Stimulated activated naive B cell treated with anti-CD40 and anti-IgM and Interleukin-4, amounts not matched to agents 10 μg/mL and 1 μg/mL and 100 μg/mL, for 72 hours (primary cell): ENCODE data around the gene AHI1.

Experiments
- ATAC-seq, 2 donors: fragments of 150-1000 bp; cut with Tn5 transposase; replicated peaks; 2 replicates each; pipeline ENCODE4 v1.10.0; 2021; ENCODE audit warnings: moderate library complexity in 1 of 2
- DNase-seq: peaks from one replicate; pipeline ENCODE4 v3.0.0; 2021
- H3K27ac Mint-ChIP-seq: one replicate; pipeline ENCODE4 v1.8.0; 2022; ENCODE audit warnings: mild to moderate bottlenecking, mixed read lengths
- H3K27me3 Mint-ChIP-seq, 2 donors: one replicate each; pipeline ENCODE4 v1.8.0; 2022; ENCODE audit warnings: mixed read lengths in 2 of 2
- H3K36me3 Mint-ChIP-seq, 2 donors: one replicate each; pipeline ENCODE4 v1.8.0; 2022; ENCODE audit warnings: mixed read lengths in 2 of 2, mild to moderate bottlenecking in 1 of 2
- H3K4me1 Mint-ChIP-seq, 2 donors: one replicate each; pipeline ENCODE4 v1.8.0; 2022; ENCODE audit warnings: mixed read lengths in 2 of 2, mild to moderate bottlenecking in 1 of 2
- H3K4me3 Mint-ChIP-seq, 2 donors: one replicate each; pipeline ENCODE4 v1.8.0; 2022; ENCODE audit warnings: mild to moderate bottlenecking in 2 of 2, mixed read lengths in 2 of 2, moderate library complexity in 1 of 2
- H3K9me3 Mint-ChIP-seq, 2 donors: one replicate each; pipeline ENCODE4 v1.8.0; 2022; ENCODE audit warnings: mixed read lengths in 2 of 2, mild to moderate bottlenecking in 1 of 2

The AHI1 gene

DNA sequence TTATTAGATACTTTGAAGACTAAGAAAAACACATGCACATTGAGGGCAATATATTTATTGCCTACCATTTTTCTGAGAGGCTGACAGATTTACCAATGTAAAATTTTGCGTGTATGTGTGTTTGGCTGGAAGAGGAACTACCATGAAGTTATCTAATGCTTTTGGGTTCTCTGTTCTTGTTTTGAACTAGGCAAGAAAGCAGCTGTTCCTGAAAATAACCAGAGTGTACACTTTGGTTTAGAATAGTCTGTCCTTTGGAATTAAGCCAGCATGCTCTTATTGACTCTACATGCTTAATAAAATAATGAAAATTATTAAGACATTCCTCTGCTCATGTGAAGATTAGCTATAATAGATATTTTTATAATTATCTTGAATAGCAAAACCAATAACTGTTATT is 187.2 kb downstream of the AHI1 start:
- H3K9me3 Mint-ChIP-seq, result no peaks in the 10 kb centered on the region
- H3K4me3 Mint-ChIP-seq, result no peak overlapping the region
- no peak overlapping the region for H3K27ac Mint-ChIP-seq
- H3K27me3 Mint-ChIP-seq, result no peaks in the 10 kb centered on the region
- ATAC-seq, result peak in 1 of 2 donors; percentile 39
- peaks cover 18 to 24% of the 10 kb centered on the region in 2 donors for H3K36me3 Mint-ChIP-seq
- DNase-seq, result no peak
- H3K4me1 Mint-ChIP-seq, result peaks cover 6 to 24% of the 10 kb centered on the region in 2 donors

DNA sequence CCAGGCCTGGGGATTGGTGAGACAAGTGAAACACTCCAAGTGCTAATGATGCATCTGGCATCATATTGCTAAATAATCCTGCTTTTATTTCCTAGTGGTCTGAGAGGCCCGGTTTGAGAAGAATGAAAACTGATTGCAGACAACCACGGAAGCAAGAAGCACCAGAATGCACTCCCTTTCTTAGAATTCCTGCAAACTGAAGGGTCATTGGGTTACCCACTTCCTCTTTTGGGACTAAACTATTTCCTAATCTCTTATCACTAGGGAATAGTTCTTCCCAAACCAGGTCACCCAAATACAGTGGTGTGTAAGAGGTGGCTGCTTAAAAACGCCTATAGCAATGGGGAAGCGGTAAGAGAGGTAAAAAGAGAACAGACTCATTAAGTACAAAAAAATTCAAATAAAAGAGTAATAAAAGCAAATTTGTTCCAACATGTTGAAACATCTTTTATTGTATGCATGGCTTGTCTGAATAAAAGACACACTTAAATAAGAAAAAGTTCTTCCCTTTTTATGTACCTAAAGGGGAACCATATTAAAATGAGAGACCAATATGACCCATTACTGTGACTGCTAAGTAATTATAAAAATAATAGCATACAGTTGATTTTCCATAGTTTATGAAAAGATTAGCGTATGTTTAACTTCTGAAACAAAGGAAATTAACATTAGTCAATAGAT is 190.7 kb downstream of the AHI1 start:
- peaks cover 0 to 13% of the 10 kb centered on the region in 2 donors for H3K4me1 Mint-ChIP-seq
- H3K36me3 Mint-ChIP-seq, result peaks cover 20 to 23% of the 10 kb centered on the region in 2 donors
- DNase-seq (no peak), ATAC-seq (peak; percentile 34 to 63)
- H3K27me3 Mint-ChIP-seq, result no peaks in the 10 kb centered on the region
- H3K4me3 Mint-ChIP-seq, result no peak overlapping the region
- H3K9me3 Mint-ChIP-seq, result no peaks in the 10 kb centered on the region
- no peak overlapping the region for H3K27ac Mint-ChIP-seq

DNA sequence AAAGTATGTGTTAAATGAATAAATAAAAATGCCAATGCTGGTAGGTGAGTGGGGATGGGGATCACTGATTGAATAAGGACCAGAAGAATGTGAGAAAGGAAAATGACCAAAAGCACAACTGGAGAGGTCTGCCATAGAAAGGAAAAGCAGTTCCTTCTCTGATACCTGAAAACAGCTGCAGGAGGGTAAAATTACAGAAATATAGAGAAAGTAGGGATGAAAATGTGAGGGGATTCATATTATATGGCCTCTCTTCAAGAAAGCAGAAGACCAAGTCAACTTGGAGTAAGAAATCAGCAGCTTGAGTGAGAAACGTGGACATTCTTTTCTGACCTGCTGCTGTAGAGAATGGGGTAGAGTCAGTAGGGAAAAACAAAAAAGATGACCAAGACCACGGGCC is 191.4 kb downstream of the AHI1 start:
- peaks cover 0 to 13% of the 10 kb centered on the region in 2 donors for H3K4me1 Mint-ChIP-seq
- no peak for ATAC-seq
- DNase-seq, result no peak
- no peak overlapping the region for H3K27ac Mint-ChIP-seq
- H3K27me3 Mint-ChIP-seq, result no peaks in the 10 kb centered on the region
- peaks cover 20 to 27% of the 10 kb centered on the region in 2 donors for H3K36me3 Mint-ChIP-seq
- no peaks in the 10 kb centered on the region for H3K9me3 Mint-ChIP-seq
- no peak overlapping the region for H3K4me3 Mint-ChIP-seq

DNA sequence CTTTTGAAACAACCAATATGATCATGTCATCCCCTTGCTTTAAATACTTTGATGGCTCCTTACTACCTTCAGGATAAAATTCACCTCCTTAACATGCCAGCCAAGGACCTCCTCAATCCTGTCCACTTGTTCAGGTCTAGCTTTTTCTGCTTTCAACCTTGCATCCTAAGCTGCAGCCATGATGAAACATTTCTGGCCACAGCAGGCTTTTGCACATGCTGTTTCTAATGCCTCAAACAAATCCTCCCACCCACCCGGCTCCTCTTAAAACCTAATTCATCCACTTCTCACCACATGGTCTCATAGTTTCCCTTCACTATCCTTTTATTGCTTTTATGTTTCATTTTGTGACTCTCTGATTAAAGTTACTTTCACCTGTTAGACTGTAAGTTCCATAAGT is 191.9 kb downstream of the AHI1 start:
- DNase-seq (no peak), ATAC-seq (no peak)
- no peak overlapping the region for H3K4me3 Mint-ChIP-seq
- H3K27ac Mint-ChIP-seq, result no peak overlapping the region
- H3K36me3 Mint-ChIP-seq, result peaks cover 20 to 27% of the 10 kb centered on the region in 2 donors
- no peaks in the 10 kb centered on the region for H3K9me3 Mint-ChIP-seq
- H3K4me1 Mint-ChIP-seq, result peaks cover 0 to 13% of the 10 kb centered on the region in 2 donors
- H3K27me3 Mint-ChIP-seq, result no peaks in the 10 kb centered on the region

DNA sequence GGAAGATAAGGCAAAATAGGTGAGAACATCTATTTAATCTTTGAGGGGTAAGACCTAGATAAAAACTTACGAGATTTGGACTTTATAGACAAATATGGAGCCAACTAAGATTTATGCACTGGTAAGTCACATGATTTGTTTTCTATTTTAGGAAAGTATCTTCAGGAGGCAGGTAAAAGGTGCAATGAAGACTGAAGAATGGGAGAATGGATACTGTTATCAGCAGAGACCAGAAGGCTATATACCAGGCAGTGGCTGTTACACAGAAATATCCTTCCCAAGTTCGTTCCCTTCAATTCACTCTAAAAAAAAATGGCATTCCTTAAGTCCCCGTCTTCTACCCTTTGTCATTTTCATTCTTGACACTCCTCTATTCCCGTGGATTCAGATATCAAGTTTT is 192.7 kb downstream of the AHI1 start:
- peaks cover 20 to 27% of the 10 kb centered on the region in 2 donors for H3K36me3 Mint-ChIP-seq
- DNase-seq, result no peak
- no peak overlapping the region for H3K4me3 Mint-ChIP-seq
- ATAC-seq, result no peak
- peaks cover 0 to 13% of the 10 kb centered on the region in 2 donors for H3K4me1 Mint-ChIP-seq
- no peaks in the 10 kb centered on the region for H3K9me3 Mint-ChIP-seq
- no peak overlapping the region for H3K27ac Mint-ChIP-seq
- H3K27me3 Mint-ChIP-seq, result no peaks in the 10 kb centered on the region

DNA sequence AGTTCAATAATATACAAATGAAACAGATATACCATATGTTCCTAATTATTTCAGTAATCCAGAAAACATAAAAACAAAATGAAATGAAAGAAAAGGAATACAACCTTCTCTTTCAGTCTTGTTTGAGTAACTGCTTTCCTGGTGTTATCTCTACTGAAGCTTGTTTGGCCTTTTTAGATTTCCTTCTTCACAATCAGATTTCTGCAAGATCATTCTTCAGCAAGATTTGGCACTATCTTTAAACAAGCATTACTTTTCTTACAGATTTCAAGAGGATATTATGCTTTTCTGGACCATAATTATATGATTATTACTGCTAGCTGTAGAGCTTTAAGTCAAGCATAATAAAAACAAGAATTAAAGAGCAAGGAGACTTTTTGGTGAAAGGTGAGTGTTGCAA is 196.2 kb downstream of the AHI1 start:
- Mint-ChIP-seq H3K27ac (no peak overlapping the region), H3K4me3 (no peak overlapping the region), H3K27me3 (no peaks in the 10 kb centered on the region), H3K4me1 (peaks cover 5 to 14% of the 10 kb centered on the region in 2 donors), H3K9me3 (no peaks in the 10 kb centered on the region), H3K36me3 (peaks cover 18 to 34% of the 10 kb centered on the region in 2 donors)
- ATAC-seq, result no peak
- DNase-seq, result no peak

DNA sequence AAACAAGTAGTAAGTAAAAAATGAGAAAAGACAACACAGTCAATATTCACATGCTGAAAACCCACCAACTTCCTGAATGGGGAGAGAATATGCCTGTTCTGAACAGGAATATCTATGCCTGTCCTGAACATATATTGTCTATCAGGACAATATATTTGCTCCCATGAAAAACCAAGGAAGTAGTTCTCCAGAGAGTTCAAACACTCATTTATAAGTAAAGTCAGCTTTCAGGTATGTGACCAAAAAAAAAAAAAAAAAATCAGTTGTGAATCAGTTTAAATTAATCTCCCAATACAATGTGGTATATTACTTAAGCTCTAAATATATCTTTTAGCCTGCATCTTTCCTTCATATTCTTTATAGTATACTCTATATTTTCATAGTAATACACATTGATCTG is 197.0 kb downstream of the AHI1 start:
- peaks cover 5 to 8% of the 10 kb centered on the region in 2 donors for H3K4me1 Mint-ChIP-seq
- no peak overlapping the region for H3K27ac Mint-ChIP-seq
- H3K36me3 Mint-ChIP-seq, result peaks cover 14 to 33% of the 10 kb centered on the region in 2 donors
- H3K9me3 Mint-ChIP-seq, result peaks cover 0 to 1% of the 10 kb centered on the region in 2 donors
- H3K27me3 Mint-ChIP-seq, result no peaks in the 10 kb centered on the region
- no peak overlapping the region for H3K4me3 Mint-ChIP-seq
- DNase-seq, result no peak
- ATAC-seq, result no peak

DNA sequence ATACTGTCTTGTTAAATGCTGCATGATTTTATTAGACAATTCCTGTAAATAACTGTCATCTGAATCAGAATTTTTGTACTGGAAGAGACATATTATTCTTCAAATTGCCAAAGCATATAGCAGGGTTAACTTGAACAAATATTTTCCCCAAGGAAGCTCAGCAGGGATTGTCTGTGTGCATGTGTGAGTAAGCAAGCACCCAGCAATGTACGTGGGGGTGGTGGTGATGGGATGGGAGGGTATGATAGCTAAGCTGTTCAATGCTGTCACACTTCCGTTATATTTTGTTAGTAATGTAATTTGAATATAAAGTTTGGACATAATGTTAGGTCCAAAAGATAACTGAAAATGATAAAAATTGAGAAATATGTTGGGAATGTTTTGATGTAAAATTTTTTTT is 198.3 kb downstream of the AHI1 start:
- Mint-ChIP-seq H3K4me3 (no peak overlapping the region), H3K27me3 (no peaks in the 10 kb centered on the region), H3K4me1 (peaks cover 5 to 8% of the 10 kb centered on the region in 2 donors), H3K27ac (no peak overlapping the region), H3K36me3 (peaks cover 17 to 36% of the 10 kb centered on the region in 2 donors), H3K9me3 (peaks cover 3 to 4% of the 10 kb centered on the region in 2 donors)
- DNase-seq (no peak), ATAC-seq (no peak)

DNA sequence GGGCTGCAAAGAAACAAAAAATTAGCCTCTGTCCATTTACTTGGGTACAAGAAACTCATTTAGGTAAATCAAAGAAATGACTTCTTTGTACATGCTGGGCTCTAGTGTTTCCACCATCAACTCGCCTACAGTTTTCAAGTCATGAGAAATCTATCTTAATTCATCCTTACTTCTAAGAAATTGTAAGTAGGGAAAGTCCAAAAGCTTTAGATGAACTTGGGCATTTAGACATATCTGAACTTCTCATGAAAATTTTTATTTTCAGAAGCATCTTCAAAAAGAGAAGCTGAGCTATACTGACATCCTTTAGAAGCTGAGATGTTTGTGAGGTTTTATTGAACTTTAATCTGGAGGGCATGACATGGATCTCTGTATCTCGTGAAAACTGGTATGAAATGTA is 199.1 kb downstream of the AHI1 start:
- Mint-ChIP-seq H3K27ac (no peak overlapping the region), H3K27me3 (no peaks in the 10 kb centered on the region), H3K36me3 (peaks cover 17 to 38% of the 10 kb centered on the region in 2 donors), H3K4me1 (peaks cover 5 to 8% of the 10 kb centered on the region in 2 donors), H3K9me3 (peaks cover 3 to 4% of the 10 kb centered on the region in 2 donors), H3K4me3 (peak overlapping the region in 1 of 2 donors; percentile 26)
- ATAC-seq, result peak; percentile 57 to 60
- no peak for DNase-seq

DNA sequence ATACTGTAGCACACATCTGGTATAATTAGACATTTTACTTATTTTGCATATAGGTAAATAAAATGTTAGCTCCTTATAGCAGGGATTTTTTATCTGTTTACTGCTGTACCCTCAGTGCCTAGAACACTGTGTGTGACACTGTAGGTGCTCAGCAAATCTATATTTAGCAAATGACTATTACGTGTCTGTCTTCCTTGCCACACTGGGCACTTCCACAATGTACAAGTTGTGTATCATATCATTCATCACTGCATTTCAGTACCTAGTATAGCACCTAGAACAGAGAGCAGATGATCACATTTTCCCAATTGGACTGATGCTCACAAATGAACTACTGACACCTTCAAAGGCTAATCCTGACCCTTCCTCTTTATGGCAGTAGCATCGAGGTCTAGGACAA is 200.8 kb downstream of the AHI1 start:
- no peak for ATAC-seq
- no peak overlapping the region for H3K27ac Mint-ChIP-seq

DNA sequence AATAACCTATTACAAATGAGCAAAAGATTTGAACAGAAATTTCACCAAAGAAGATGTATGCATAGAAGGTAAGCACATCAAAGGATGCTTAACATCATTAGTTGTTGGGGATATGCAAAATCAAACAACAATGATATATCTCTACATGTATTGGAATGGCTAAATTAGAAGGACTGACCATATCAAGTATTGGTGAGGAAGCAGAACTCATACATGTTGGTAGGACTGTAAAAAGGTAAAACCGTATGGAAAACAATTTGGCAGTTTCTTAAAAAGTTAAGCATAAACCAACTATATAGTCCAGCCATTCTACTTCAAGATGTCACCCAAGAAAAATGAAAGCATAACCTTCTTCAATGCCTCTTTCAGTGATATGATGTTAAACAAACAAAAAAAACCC is 202.5 kb downstream of the AHI1 start:
- DNase-seq (no peak), ATAC-seq (no peak)
- Mint-ChIP-seq H3K9me3 (peaks cover 3 to 4% of the 10 kb centered on the region in 2 donors), H3K4me1 (peaks cover 5 to 8% of the 10 kb centered on the region in 2 donors), H3K4me3 (no peak overlapping the region), H3K27ac (no peak overlapping the region), H3K36me3 (peaks cover 11 to 27% of the 10 kb centered on the region in 2 donors), H3K27me3 (no peaks in the 10 kb centered on the region)

More for the DNA sequence above, 200.8 kb downstream of the AHI1 start:
- H3K4me1 Mint-ChIP-seq, result peaks cover 5 to 8% of the 10 kb centered on the region in 2 donors
- H3K36me3 Mint-ChIP-seq, result peaks cover 11 to 30% of the 10 kb centered on the region in 2 donors
- H3K27me3 Mint-ChIP-seq, result no peaks in the 10 kb centered on the region
- H3K9me3 Mint-ChIP-seq, result peaks cover 3 to 4% of the 10 kb centered on the region in 2 donors
- DNase-seq, result no peak
- no peak overlapping the region for H3K4me3 Mint-ChIP-seq

DNA sequence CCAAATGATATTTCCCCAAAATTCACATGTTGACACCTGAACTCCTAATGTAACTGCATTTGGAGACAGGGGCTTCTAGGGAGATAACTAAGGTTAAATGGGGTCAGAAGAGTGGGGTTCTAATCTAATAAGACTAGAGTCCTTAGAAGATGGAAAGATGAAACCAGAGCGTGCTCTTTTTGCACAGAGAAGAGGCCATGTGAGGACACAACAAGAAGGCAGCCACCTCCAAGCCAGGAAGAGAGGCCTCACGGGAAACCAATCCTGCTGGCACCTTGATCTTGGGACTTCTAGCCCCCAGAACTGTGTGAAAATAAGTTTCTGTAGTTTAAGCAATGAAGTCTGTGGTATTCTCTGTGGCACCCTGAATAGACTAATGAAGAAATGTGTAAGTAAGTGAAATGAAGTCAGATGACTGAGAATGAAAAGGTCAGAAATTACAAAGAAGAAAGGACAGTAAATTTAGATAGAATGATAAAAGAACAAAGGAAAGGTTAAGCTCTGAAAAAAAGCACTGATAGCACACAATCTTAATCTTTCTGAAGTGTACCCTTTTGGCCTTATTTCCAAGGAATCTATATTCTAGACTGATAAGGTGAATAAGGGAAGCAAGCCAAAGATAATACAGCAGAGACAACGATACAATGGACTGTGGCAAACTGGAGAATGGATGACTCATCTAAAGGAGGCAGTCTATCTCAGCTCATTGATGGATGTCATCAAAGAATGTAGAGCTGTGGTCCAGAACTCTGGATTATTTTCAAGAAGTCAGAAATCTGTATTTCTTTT is 206.1 kb downstream of the AHI1 start:
- Mint-ChIP-seq H3K9me3 (peaks cover 3 to 4% of the 10 kb centered on the region in 2 donors), H3K4me1 (peaks cover 8 to 13% of the 10 kb centered on the region in 2 donors), H3K36me3 (peaks cover 16 to 21% of the 10 kb centered on the region in 2 donors), H3K4me3 (no peak overlapping the region), H3K27me3 (no peaks in the 10 kb centered on the region), H3K27ac (no peak overlapping the region)
- ATAC-seq (peak; percentile 50 to 58), DNase-seq (no peak)

DNA sequence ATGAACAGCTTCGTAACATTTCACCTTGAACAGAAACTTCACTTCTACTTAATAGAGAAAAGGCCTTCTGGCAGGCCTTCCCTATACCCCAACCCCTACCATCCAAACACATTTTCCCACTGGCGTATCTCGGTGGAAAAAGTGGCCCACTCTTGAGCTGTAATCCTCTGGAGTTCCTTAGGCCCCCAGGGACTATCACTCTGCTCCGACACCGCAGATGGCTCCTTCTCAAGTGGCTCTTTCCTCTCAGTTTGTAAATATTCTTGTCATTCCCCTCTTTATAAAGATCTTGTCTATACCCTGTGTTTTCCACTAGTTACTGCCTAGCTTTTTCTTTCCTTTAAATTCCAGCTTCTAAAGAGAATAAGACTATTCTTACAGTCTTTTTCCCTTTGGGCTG is 207.7 kb downstream of the AHI1 start:
- Mint-ChIP-seq H3K4me1 (peaks cover 8 to 16% of the 10 kb centered on the region in 2 donors), H3K27ac (no peak overlapping the region), H3K9me3 (no peaks in the 10 kb centered on the region), H3K27me3 (no peaks in the 10 kb centered on the region), H3K4me3 (no peak overlapping the region), H3K36me3 (peaks cover 12 to 13% of the 10 kb centered on the region in 2 donors)
- ATAC-seq (no peak), DNase-seq (no peak)

DNA sequence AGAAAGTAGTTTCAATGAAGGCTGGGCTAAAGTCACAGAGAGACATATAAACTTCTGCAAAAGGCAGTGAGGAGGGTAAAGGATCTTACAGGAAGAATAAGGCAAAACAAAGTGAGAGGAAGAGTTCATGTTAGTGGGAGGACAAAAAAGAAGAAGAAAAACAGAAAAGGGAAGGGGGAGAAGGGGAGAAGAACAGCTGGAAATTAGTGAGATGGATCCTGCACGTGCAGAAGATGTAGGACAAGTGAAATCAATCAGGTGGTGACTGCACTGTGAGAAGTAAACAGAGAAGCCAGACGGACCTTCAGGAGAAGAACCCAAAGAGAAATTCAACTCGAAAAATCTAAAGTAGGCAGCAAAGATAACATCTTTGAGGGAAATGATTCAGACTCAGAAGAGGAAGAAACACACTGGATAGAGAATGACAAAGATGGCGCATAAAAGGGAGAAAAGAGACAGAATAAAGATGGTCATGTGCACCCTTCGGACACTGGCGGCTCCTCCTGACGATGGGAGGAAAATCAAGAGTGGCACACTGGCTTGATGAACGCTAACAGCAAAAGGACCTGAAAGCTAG is 210.5 kb downstream of the AHI1 start:
- Mint-ChIP-seq H3K36me3 (peaks cover 8 to 9% of the 10 kb centered on the region in 2 donors), H3K27me3 (no peaks in the 10 kb centered on the region), H3K4me3 (peak overlapping the region; percentile 19 to 31), H3K4me1 (peaks cover 9 to 17% of the 10 kb centered on the region in 2 donors), H3K27ac (no peak overlapping the region), H3K9me3 (no peaks in the 10 kb centered on the region)
- ATAC-seq (peak in 1 of 2 donors; percentile 8), DNase-seq (no peak)
